ENCODE measurements around the gene BCL11A.

DNA sequence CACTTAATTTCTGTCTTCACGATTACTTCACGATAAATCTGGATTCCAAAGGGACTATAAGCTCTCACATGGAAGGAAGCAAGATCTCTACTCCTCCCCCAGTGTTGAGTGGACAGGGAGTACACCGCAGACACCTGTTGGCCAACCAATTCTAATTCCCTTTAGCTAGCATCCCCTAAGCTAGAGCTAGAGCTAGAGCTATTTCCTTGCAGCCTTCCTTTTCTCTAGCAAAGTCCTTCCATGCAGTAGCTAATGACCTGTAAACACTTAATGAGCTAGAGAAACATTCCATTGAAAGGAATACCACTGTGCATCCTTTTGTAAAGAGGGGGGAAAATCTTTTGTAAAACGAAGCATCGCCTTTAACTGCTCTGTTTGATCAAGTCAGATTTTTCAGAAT is 56.5 kb downstream of the BCL11A start:
- TF ChIP-seq EZH2 (IDR thresholded peaks at IDR 0.05; ENCODE audit: borderline replicate concordance, low read depth, low read length, poor library complexity, severe bottlenecking), result no peak
- TF ChIP-seq, protein P1, sequence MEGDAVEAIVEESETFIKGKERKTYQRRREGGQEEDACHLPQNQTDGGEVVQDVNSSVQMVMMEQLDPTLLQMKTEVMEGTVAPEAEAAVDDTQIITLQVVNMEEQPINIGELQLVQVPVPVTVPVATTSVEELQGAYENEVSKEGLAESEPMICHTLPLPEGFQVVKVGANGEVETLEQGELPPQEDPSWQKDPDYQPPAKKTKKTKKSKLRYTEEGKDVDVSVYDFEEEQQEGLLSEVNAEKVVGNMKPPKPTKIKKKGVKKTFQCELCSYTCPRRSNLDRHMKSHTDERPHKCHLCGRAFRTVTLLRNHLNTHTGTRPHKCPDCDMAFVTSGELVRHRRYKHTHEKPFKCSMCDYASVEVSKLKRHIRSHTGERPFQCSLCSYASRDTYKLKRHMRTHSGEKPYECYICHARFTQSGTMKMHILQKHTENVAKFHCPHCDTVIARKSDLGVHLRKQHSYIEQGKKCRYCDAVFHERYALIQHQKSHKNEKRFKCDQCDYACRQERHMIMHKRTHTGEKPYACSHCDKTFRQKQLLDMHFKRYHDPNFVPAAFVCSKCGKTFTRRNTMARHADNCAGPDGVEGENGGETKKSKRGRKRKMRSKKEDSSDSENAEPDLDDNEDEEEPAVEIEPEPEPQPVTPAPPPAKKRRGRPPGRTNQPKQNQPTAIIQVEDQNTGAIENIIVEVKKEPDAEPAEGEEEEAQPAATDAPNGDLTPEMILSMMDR (conservative IDR thresholded peaks at IDR 0.05; ENCODE audit: low read depth, low read length), result no peak

Data from A673 (cell line).